H54 (cell line): ENCODE measurements around the gene USP17L11.
"Not testable (repeated sequence)": the region's sequence is repeated elsewhere in the genome, so short reads cannot be mapped to it uniquely, and the experiment has no call there.

Source experiments
- DNase-seq: peaks from one replicate; pipeline ENCODE4 v3.0.0; 2011; ENCODE audit warnings: low spot score, mixed read lengths; ENCODE audit not compliant: insufficient read length
- FAIRE-seq: peaks from 3 replicates; lab custom pipeline; 2011; peaks lifted over from hg19 to GRCh38; lab: Jason Lieb, UNC

The USP17L11 gene, protein sequence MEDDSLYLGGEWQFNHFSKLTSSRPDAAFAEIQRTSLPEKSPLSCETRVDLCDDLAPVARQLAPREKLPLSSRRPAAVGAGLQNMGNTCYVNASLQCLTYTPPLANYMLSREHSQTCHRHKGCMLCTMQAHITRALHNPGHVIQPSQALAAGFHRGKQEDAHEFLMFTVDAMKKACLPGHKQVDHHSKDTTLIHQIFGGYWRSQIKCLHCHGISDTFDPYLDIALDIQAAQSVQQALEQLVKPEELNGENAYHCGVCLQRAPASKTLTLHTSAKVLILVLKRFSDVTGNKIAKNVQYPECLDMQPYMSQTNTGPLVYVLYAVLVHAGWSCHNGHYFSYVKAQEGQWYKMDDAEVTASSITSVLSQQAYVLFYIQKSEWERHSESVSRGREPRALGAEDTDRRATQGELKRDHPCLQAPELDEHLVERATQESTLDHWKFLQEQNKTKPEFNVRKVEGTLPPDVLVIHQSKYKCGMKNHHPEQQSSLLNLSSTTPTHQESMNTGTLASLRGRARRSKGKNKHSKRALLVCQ

GRCh38 chr4:9215105-9215504, at the start of gene USP17L11:
Gene USP17L11 (plus strand): TSS chr4:9215405. CDS start chr4:9215405, 0 bp downstream.
- not testable (repeated sequence) for FAIRE-seq, DNase-seq

GRCh38 chr4:9165990-9166389, 49.2 kb upstream of the USP17L11 start:
- DNase-seq, FAIRE-seq: not testable (repeated sequence)

GRCh38 chr4:9169791-9170459, 45.3 kb upstream of the USP17L11 start, which contains the start of gene FAM90A26:
Gene FAM90A26 (plus strand): TSS chr4:9170409. CDS start chr4:9173173, 2,764 bp downstream.
- not testable (repeated sequence) for FAIRE-seq, DNase-seq

DNA sequence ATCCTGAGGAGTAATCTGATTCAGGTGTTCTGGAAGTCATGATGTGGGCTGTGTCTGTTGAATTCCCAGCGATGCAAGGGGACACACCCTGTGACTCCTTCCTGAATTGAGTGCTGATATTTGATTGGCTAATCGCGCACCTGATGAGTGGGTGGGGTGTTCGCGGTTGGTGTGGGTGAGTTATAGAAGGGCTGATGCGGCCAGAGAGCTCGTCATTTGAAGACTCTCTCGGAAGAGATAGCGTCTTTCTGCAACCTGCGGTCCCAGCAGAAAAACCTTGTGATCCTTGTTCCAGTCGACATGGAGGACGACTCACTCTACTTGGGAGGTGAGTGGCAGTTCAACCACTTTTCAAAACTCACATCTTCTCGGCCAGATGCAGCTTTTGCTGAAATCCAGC, 4.8 kb upstream of the USP17L11 start, which contains the start of gene USP17L10:
TSS of gene USP17L10 (plus strand) at position 301 of the 400 bp plus-strand sequence. CDS start at position 301, 0 bp downstream.
- DNase-seq, FAIRE-seq: not testable (repeated sequence)

DNA sequence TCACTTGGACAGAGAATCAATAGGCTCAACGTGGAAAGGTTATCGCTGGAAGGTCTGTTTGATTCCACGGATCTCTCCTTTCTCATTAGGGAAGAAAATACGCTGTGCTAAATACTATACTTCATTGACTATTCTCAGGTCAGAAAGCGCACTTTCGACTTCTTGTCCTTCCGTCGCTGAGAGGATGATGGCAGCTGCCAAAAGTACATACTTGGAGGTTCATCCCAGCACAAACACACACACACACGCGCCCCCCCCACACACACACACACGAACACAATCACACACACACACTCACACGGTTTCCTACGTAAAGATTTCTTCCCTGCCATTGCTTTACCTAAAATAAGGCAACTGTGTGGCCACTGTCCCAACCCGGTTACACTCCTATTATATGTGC, 504 bp upstream of the USP17L11 start:
- FAIRE-seq, DNase-seq: not testable (repeated sequence)

GRCh38 chr4:9219852-9220251, 4.6 kb downstream of the USP17L11 start, which contains the start of gene USP17L12:
Gene USP17L12 (plus strand): TSS chr4:9220152. CDS start chr4:9220152, 0 bp downstream.
- not testable (repeated sequence) for FAIRE-seq, DNase-seq

- FAIRE-seq, DNase-seq: not testable (repeated sequence)
Observed at GRCh38 chr4:9224596-9224995, 9.4 kb downstream of the USP17L11 start, which contains the start of gene USP17L13. Gene USP17L13 (plus strand): TSS chr4:9224896. CDS start chr4:9224896, 0 bp downstream.

DNA sequence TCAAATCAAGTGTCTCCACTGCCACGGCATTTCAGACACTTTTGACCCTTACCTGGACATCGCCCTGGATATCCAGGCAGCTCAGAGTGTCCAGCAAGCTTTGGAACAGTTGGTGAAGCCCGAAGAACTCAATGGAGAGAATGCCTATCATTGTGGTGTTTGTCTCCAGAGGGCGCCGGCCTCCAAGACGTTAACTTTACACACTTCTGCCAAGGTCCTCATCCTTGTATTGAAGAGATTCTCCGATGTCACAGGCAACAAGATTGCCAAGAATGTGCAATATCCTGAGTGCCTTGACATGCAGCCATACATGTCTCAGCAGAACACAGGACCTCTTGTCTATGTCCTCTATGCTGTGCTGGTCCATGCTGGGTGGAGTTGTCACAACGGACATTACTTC, 15.0 kb downstream of the USP17L11 start:
- not testable (repeated sequence) for FAIRE-seq, DNase-seq

DNA sequence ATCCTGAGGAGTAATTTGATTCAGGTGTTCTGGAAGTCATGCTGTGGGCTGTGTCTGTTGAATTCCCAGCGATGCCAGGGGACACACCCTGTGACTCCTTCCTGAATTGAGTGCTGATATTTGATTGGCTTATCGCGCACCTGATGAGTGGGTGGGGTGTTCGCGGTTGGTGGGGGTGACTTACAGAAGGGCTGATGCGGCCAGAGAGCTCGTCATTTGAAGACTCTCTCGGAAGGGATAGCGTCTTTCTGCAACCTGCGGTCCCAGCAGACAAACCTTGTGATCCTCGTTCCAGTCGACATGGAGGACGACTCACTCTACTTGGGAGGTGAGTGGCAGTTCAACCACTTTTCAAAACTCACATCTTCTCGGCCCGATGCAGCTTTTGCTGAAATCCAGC, 18.9 kb downstream of the USP17L11 start, which contains the start of gene USP17L15:
TSS of gene USP17L15 (plus strand) at position 301 of the 400 bp plus-strand sequence. CDS start at position 301, 0 bp downstream.
- not testable (repeated sequence) for DNase-seq, FAIRE-seq

DNA sequence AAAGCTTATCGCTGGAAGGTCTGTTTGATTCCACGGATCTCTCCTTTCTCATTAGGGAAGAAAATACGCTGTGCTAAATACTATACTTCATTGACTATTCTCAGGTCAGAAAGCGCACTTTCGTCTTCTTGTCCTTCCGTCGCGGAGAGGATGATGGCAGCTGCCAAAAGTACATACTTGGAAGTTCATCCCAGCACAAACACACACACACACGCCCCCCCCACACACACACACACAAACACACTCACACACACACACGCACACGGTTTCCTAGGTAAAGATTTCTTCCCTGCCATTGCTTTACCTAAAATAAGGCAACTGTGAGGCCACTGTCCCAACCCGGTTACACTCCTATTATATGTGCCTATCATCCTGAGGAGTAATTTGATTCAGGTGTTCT, 23.3 kb downstream of the USP17L11 start:
- not testable (repeated sequence) for FAIRE-seq, DNase-seq

DNA sequence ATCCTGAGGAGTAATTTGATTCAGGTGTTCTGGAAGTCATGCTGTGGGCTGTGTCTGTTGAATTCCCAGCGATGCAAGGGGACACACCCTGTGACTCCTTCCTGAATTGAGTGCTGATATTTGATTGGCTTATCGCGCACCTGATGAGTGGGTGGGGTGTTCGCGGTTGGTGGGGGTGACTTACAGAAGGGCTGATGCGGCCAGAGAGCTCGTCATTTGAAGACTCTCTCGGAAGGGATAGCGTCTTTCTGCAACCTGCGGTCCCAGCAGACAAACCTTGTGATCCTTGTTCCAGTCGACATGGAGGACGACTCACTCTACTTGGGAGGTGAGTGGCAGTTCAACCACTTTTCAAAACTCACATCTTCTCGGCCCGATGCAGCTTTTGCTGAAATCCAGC, 28.4 kb downstream of the USP17L11 start, which contains the start of gene USP17L17:
TSS of gene USP17L17 (plus strand) at position 301 of the 400 bp plus-strand sequence. CDS start at position 301, 0 bp downstream.
- not testable (repeated sequence) for DNase-seq, FAIRE-seq

DNA sequence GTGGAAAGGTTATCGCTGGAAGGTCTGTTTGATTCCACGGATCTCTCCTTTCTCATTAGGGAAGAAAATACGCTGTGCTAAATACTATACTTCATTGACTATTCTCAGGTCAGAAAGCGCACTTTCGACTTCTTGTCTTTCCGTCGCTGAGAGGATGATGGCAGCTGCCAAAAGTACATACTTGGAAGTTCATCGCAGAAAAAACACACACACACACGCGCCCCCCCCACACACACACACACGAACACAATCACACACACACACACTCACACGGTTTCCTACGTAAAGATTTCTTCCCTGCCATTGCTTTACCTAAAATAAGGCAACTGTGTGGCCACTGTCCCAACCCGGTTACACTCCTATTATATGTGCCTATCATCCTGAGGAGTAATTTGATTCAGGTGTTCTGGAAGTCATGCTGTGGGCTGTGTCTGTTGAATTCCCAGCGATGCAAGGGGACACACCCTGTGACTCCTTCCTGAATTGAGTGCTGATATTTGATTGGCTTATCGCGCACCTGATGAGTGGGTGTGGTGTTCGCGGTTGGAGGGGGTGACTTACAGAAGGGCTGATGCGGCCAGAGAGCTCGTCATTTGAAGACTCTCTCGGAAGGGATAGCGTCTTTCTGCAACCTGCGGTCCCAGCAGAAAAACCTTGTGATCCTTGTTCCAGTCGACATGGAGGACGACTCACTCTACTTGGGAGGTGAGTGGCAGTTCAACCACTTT, 32.9 kb downstream of the USP17L11 start, which contains the start of gene USP17L18:
TSS of gene USP17L18 (plus strand) at position 678 of the 728 bp plus-strand sequence. CDS start at position 678, 0 bp downstream.
- not testable (repeated sequence) for FAIRE-seq, DNase-seq

DNA sequence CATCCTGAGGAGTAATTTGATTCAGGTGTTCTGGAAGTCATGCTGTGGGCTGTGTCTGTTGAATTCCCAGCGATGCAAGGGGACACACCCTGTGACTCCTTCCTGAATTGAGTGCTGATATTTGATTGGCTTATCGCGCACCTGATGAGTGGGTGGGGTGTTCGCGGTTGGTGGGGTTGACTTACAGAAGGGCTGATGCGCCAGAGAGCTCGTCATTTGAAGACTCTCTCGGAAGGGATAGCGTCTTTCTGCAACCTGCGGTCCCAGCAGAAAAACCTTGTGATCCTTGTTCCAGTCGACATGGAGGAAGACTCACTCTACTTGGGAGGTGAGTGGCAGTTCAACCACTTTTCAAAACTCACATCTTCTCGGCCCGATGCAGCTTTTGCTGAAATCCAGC, 37.9 kb downstream of the USP17L11 start, which contains the start of gene USP17L19:
TSS of gene USP17L19 (plus strand) at position 301 of the 400 bp plus-strand sequence. CDS start at position 301, 0 bp downstream.
- FAIRE-seq, DNase-seq: not testable (repeated sequence)

- DNase-seq, FAIRE-seq: not testable (repeated sequence)
Observed at GRCh38 chr4:9257824-9258223, 42.6 kb downstream of the USP17L11 start, which contains the start of gene USP17L20. Gene USP17L20 (plus strand): TSS chr4:9258124. CDS start chr4:9258124, 0 bp downstream.

- not testable (repeated sequence) for FAIRE-seq, DNase-seq
Observed at GRCh38 chr4:9262572-9262971, 47.4 kb downstream of the USP17L11 start, which contains the start of gene USP17L21. Gene USP17L21 (plus strand): TSS chr4:9262872. CDS start chr4:9262872, 0 bp downstream.
